Sigmoid colon (tissue), 7 donors: Measurements from ENCODE around the gene NBPF1. TPM values are rescaled to one million over a fixed set of nuclear protein-coding genes. Genes with fewer than 3 reads are reported as not detected.
"Not testable (repeated sequence)": the region's sequence is repeated elsewhere in the genome, so short reads cannot be mapped to it uniquely, and the experiment has no call there.

Experiments used
- DNase-seq: peaks from one replicate; pipeline ENCODE4 v3.0.0-alpha.2; 2019
- H3K27ac ChIP-seq, 4 donors: fragments of 200-600 bp; sonication (generic); one replicate each; pipeline ENCODE4 v1.5.1; 2016 to 2019; ENCODE audit warnings: mild to moderate bottlenecking in 1 of 4
- H3K27me3 ChIP-seq, 3 donors: fragments of 200-600 bp; sonication (generic); one replicate each; pipeline ENCODE4 v1.5.1; 2019; ENCODE audit warnings: mild to moderate bottlenecking in 1 of 3
- H3K36me3 ChIP-seq, 4 donors: fragments of 200-600 bp; sonication (generic); one replicate each; pipeline ENCODE4 v1.5.1; 2016 to 2019
- H3K4me1 ChIP-seq, 4 donors: fragments of 200-600 bp; sonication (generic); one replicate each; pipeline ENCODE4 v1.5.1; 2017 to 2019
- H3K4me3 ChIP-seq, 4 donors: fragments of 200-600 bp; sonication (generic); one replicate each; pipeline ENCODE4 v1.5.1; 2017 to 2019; ENCODE audit warnings: mild to moderate bottlenecking in 2 of 4, moderate library complexity in 1 of 4
- H3K9me3 ChIP-seq, 4 donors: fragments of 200-600 bp in 3 of 4; sonication (generic) in 3 of 4; one replicate each; pipeline versions ENCODE4 v1.5.1 to v1.6.1; 2013 to 2019
- CTCF ChIP-seq, 4 experiments: fragments of 450-650 bp in 3 of 4; fragments of 200-600 bp in 1 of 4; IDR thresholded peaks; one replicate each; pipeline ENCODE4 v1.5.1; 2016 to 2019; ENCODE audit warnings: antibody characterized with exemption in 4 of 4, mild to moderate bottlenecking in 3 of 4, moderate library complexity in 2 of 4
- EP300 ChIP-seq, 4 donors: sonication (generic); formaldehyde crosslinking; IDR thresholded peaks; one replicate each; pipeline ENCODE4 v1.6.1; 2017; ENCODE audit warnings: antibody characterized with exemption in 4 of 4
- POLR2A ChIP-seq, 2 donors: fragments of 450-650 bp; IDR thresholded peaks; one replicate each; pipeline ENCODE4 v1.6.1; 2016; ENCODE audit warnings: antibody characterized with exemption in 2 of 2, mild to moderate bottlenecking in 2 of 2, moderate library complexity in 2 of 2
- POLR2AphosphoS5 ChIP-seq, 4 donors: sonication (generic); formaldehyde crosslinking; IDR thresholded peaks; one replicate each; pipeline ENCODE4 v1.6.1; 2017; ENCODE audit warnings: antibody characterized with exemption in 4 of 4
- WGBS, 2 donors: extraction: QIAGEN DNeasy Blood & Tissue Kit; methylation state at CpG; one replicate each; pipeline ENCODE4 v1.1.7; 2013; 5-methylcytosine and 5-hydroxymethylcytosine counted together
- intact Hi-C: fragments of 100-400 bp; cut with DNase I; formaldehyde crosslinking; loops from one replicate; pipeline ENCODE4 v1.15.1; 2023
- polyA plus RNA-seq, 3 donors: library from polyadenylated mRNA; stranded (reverse); fragments of 200-250 nt; gene quantifications; one replicate each; pipeline ENCODE4 v1.2.3, GENCODE V29; 2013
- total RNA-seq, 4 donors: library from RNA; depleted of rRNA; stranded (reverse); fragments of >200 nt; gene quantifications; one replicate each; pipeline ENCODE4 v1.1.0, GENCODE V29; 2016
- donor health status: healthy with polysubstance abuse.
- donor health status: Bipolar disorder and iron deficiency.
- donor health status: healthy.

The NBPF1 gene
- total and polyA plus RNA-seq, 7 donors = 12.1 to 80.9 (median 32.9) TPM

GRCh38 chr1:16535487-16535886, 77.9 kb downstream of the NBPF1 start:
- H3K27me3 ChIP-seq = peaks cover 0 to 42% (median 34%) of the 10 kb centered on the region in 3 donors
- H3K4me3 ChIP-seq = peak overlapping the region in 1 of 4 donors; percentile 19
- DNase-seq = peak; percentile 65

GRCh38 chr1:16534829-16535456, 78.4 kb downstream of the NBPF1 start:
- Histone ChIP-seq H3K4me3 (peak overlapping the region in 2 of 4 donors; percentile 10 to 19), H3K4me1 (peaks cover 0 to 11% (median 7%) of the 10 kb centered on the region in 4 donors), H3K27me3 (peaks cover 0 to 46% (median 39%) of the 10 kb centered on the region in 3 donors)
- DNase-seq = peak; percentile 83
- H3K9me3 ChIP-seq, H3K36me3 ChIP-seq, intact Hi-C loops, H3K27ac ChIP-seq: not testable (repeated sequence)
- 3 to 21% methylated on average over 31 to 32 of the region's 43 CpGs for WGBS, 2 donors

More at GRCh38 chr1:16535487-16535886, 77.9 kb downstream of the NBPF1 start:
- WGBS, 2 donors = 18 to 28% methylated on average over 34 of the region's 34 CpGs
- intact Hi-C loops, H3K36me3 ChIP-seq, H3K9me3 ChIP-seq, H3K27ac ChIP-seq: not testable (repeated sequence)
- peaks cover 0 to 11% (median 7%) of the 10 kb centered on the region in 4 donors for H3K4me1 ChIP-seq

GRCh38 chr1:16534239-16534828, 79.0 kb downstream of the NBPF1 start:
- Histone ChIP-seq H3K27me3 (peaks cover 0 to 46% (median 39%) of the 10 kb centered on the region in 3 donors), H3K4me3 (peak overlapping the region in 1 of 4 donors; percentile 19), H3K4me1 (peaks cover 0 to 11% (median 7%) of the 10 kb centered on the region in 4 donors)
- DNase-seq = peak; percentile 66
- 12 to 19% methylated on average over 37 to 44 of the region's 44 CpGs for WGBS, 2 donors
- H3K9me3 ChIP-seq, H3K27ac ChIP-seq, H3K36me3 ChIP-seq, intact Hi-C loops: not testable (repeated sequence)

- 33 to 42% methylated on average over 28 to 29 of the region's 32 CpGs for WGBS, 2 donors
- intact Hi-C loops, H3K36me3 ChIP-seq, H3K27ac ChIP-seq, DNase-seq, H3K9me3 ChIP-seq, H3K4me3 ChIP-seq: not testable (repeated sequence)
- H3K4me1 ChIP-seq = peaks cover 0 to 11% (median 7%) of the 10 kb centered on the region in 4 donors
- H3K27me3 ChIP-seq = peaks cover 0 to 46% (median 39%) of the 10 kb centered on the region in 3 donors
Observed at GRCh38 chr1:16532235-16532991, 81.0 kb downstream of the NBPF1 start.

- intact Hi-C loops, H3K36me3 ChIP-seq, H3K9me3 ChIP-seq, H3K4me1 ChIP-seq, H3K4me3 ChIP-seq, DNase-seq, H3K27ac ChIP-seq: not testable (repeated sequence)
- peaks cover 0 to 28% (median 22%) of the 10 kb centered on the region in 3 donors for H3K27me3 ChIP-seq
- 81 to 88% methylated on average over 3 of the region's 3 CpGs for WGBS, 2 donors
Observed at GRCh38 chr1:16528338-16528737, 85.0 kb downstream of the NBPF1 start.

GRCh38 chr1:16525769-16526168, 87.6 kb downstream of the NBPF1 start:
- DNase-seq, H3K4me3 ChIP-seq, H3K4me1 ChIP-seq, H3K27ac ChIP-seq, H3K36me3 ChIP-seq, H3K9me3 ChIP-seq, intact Hi-C loops: not testable (repeated sequence)
- peaks cover 4 to 15% (median 9%) of the 10 kb centered on the region in 3 donors for H3K27me3 ChIP-seq

GRCh38 chr1:16521679-16522078, 91.7 kb downstream of the NBPF1 start:
- H3K9me3 ChIP-seq, DNase-seq, H3K27ac ChIP-seq, H3K4me3 ChIP-seq, intact Hi-C loops, H3K36me3 ChIP-seq, H3K4me1 ChIP-seq: not testable (repeated sequence)
- peaks cover 11 to 28% (median 15%) of the 10 kb centered on the region in 3 donors for H3K27me3 ChIP-seq
- 18 to 69% methylated on average over 5 of the region's 5 CpGs for WGBS, 2 donors

- Histone ChIP-seq H3K4me3 (no peak overlapping the region), H3K27ac (no peak overlapping the region), H3K4me1 (no peaks in the 10 kb centered on the region), H3K36me3 (no peaks in the 10 kb centered on the region), H3K9me3 (no peaks in the 10 kb centered on the region), H3K27me3 (peaks cover 11 to 28% (median 15%) of the 10 kb centered on the region in 3 donors)
- TF ChIP-seq POLR2A (IDR thresholded peaks at IDR 0.05) = no peak
- no peak for TF ChIP-seq POLR2AphosphoS5 (IDR thresholded peaks at IDR 0.05)
- no peak for TF ChIP-seq EP300 (IDR thresholded peaks at IDR 0.05)
- TF ChIP-seq CTCF (IDR thresholded peaks at IDR 0.05) = no peak
- 36 to 60% methylated on average over 12 of the region's 12 CpGs for WGBS, 2 donors
- intact Hi-C loops = no loop called here
- DNase-seq = no peak
Observed at GRCh38 chr1:16521288-16521583, 92.1 kb downstream of the NBPF1 start.

GRCh38 chr1:16520435-16521287, 92.7 kb downstream of the NBPF1 start:
- H3K27me3 ChIP-seq = peaks cover 11 to 28% (median 15%) of the 10 kb centered on the region in 3 donors
- H3K9me3 ChIP-seq, DNase-seq, intact Hi-C loops, H3K36me3 ChIP-seq, H3K4me1 ChIP-seq, H3K4me3 ChIP-seq, H3K27ac ChIP-seq: not testable (repeated sequence)
- WGBS, 2 donors = 25 to 29% methylated on average over 48 of the region's 48 CpGs

GRCh38 chr1:16519255-16519951, 94.0 kb downstream of the NBPF1 start:
- H3K27ac ChIP-seq, H3K36me3 ChIP-seq, H3K4me1 ChIP-seq, H3K4me3 ChIP-seq, H3K9me3 ChIP-seq, intact Hi-C loops, DNase-seq: not testable (repeated sequence)
- WGBS, 2 donors = 48 to 63% methylated on average over 6 of the region's 6 CpGs
- H3K27me3 ChIP-seq = peaks cover 11 to 28% (median 12%) of the 10 kb centered on the region in 3 donors
